ENCODE results near the gene SMYD3. TPM values are rescaled to one million over a fixed set of nuclear protein-coding genes. Genes with fewer than 3 reads are reported as not detected.

Gene SMYD3
- total and polyA plus RNA-seq, 2 of the 13 experiments (the other 11 are each of a cell fraction or from before 2014, with no cell fraction given) = 27.7 to 35.8 TPM

DNA sequence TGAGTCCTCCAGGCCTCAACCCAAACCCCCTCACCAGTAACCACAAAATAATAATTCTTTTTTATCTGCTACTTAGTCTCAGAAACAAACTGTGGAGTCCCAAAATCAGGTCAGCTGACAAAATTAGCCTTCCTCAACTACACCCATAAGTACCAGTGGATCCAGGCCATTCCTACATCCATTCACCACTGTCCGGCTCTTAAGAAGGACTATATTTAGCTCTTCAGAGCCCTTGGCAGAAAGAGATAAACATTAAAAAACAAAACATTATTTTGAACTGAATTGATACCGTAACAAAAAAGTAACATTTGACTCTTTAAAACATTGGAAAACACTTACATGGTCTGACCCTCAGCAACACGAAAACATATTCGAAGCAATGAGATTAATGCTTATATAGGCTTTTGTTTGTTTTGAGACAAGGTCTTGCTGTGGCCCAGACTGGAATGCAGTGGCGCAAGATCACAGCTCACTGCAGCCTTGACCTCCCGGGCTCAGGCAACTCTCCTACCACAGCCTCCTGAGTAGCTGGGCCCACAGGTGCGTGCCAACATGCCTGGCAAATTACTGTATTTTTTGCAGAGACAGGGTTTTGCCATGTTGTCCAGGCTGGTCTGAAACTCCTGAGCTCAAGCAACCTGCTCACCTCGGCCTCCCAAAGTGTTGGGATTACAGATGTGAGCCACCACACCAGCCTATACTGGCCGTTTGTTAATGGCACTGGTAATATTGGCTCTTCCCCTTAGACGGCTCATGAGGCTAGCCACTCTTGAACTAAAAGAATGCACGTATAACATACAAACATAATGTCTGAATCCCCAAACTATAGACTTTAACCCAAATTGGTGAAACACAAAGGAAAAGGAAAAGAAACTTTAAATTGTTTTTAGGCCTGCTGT is 330.7 kb downstream of the SMYD3 start (continued):
- TF ChIP-seq, protein P1, sequence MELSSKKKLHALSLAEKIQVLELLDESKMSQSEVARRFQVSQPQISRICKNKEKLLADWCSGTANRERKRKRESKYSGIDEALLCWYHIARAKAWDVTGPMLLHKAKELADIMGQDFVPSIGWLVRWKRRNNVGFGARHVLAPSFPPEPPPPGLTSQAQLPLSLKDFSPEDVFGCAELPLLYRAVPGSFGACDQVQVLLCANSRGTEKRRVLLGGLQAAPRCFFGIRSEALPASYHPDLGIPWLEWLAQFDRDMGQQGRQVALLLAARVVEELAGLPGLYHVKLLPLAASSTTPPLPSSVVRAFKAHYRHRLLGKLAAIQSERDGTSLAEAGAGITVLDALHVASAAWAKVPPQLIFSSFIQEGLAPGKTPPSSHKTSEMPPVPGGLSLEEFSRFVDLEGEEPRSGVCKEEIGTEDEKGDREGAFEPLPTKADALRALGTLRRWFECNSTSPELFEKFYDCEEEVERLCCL (CRISPR knock-in tag; IDR thresholded peaks at IDR 0.05; ENCODE audit: borderline replicate concordance) = no peak
- TF ChIP-seq ZFP36L1 (CRISPR knock-in tag; IDR thresholded peaks at IDR 0.05) (no peak), ZBTB3 (CRISPR knock-in tag; IDR thresholded peaks at IDR 0.05; ENCODE audit: borderline replicate concordance, low read depth) (peak; percentile 73; the same call in 1 of the 2 replicates), SAP130 (CRISPR knock-in tag; IDR thresholded peaks at IDR 0.05; ENCODE audit: low read depth) (peak; percentile 77), ATF1 (CRISPR knock-in tag; IDR thresholded peaks at IDR 0.05) (peak; percentile 19; the same call in 1 of the 2 replicates), NR2F6 (IDR thresholded peaks at IDR 0.05) (peak; percentile 96), NR2F6 (CRISPR knock-in tag; IDR thresholded peaks at IDR 0.05) (peak; percentile 99), TCF7 (IDR thresholded peaks at IDR 0.05; ENCODE audit: low read depth) (peak; percentile 70), GFI1 (CRISPR knock-in tag; IDR thresholded peaks at IDR 0.05; ENCODE audit: borderline replicate concordance) (peak; percentile 60; the same call in 1 of the 2 replicates), TEAD3 (CRISPR knock-in tag; optimal IDR thresholded peaks at IDR 0.05; ENCODE audit: borderline replicate concordance) (peak; percentile 99), KAT7 (CRISPR knock-in tag; IDR thresholded peaks at IDR 0.05; ENCODE audit: borderline replicate concordance) (0 out of 2 replicates have a peak, but pooled peaks have one; percentile 44), SP5 (CRISPR knock-in tag; IDR thresholded peaks at IDR 0.05; ENCODE audit: borderline replicate concordance, low read depth) (peak; percentile 55)
- TF ChIP-seq, protein P2, sequence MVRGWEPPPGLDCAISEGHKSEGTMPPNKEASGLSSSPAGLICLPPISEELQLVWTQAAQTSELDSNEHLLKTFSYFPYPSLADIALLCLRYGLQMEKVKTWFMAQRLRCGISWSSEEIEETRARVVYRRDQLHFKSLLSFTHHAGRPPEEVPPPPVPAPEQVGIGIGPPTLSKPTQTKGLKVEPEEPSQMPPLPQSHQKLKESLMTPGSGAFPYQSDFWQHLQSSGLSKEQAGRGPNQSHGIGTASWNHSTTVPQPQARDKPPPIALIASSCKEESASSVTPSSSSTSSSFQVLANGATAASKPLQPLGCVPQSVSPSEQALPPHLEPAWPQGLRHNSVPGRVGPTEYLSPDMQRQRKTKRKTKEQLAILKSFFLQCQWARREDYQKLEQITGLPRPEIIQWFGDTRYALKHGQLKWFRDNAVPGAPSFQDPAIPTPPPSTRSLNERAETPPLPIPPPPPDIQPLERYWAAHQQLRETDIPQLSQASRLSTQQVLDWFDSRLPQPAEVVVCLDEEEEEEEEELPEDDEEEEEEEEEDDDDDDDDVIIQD (CRISPR knock-in tag; IDR thresholded peaks at IDR 0.05; ENCODE audit: low read depth) = peak; percentile 95
- TF ChIP-seq, protein P3, sequence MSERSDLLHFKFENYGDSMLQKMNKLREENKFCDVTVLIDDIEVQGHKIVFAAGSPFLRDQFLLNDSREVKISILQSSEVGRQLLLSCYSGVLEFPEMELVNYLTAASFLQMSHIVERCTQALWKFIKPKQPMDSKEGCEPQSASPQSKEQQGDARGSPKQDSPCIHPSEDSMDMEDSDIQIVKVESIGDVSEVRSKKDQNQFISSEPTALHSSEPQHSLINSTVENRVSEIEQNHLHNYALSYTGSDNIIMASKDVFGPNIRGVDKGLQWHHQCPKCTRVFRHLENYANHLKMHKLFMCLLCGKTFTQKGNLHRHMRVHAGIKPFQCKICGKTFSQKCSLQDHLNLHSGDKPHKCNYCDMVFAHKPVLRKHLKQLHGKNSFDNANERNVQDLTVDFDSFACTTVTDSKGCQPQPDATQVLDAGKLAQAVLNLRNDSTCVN (CRISPR knock-in tag; IDR thresholded peaks at IDR 0.05; ENCODE audit: borderline replicate concordance) = peak; percentile 77; the same call in 1 of the 2 replicates
- TF ChIP-seq, protein P4, sequence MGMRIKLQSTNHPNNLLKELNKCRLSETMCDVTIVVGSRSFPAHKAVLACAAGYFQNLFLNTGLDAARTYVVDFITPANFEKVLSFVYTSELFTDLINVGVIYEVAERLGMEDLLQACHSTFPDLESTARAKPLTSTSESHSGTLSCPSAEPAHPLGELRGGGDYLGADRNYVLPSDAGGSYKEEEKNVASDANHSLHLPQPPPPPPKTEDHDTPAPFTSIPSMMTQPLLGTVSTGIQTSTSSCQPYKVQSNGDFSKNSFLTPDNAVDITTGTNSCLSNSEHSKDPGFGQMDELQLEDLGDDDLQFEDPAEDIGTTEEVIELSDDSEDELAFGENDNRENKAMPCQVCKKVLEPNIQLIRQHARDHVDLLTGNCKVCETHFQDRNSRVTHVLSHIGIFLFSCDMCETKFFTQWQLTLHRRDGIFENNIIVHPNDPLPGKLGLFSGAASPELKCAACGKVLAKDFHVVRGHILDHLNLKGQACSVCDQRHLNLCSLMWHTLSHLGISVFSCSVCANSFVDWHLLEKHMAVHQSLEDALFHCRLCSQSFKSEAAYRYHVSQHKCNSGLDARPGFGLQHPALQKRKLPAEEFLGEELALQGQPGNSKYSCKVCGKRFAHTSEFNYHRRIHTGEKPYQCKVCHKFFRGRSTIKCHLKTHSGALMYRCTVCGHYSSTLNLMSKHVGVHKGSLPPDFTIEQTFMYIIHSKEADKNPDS (CRISPR knock-in tag; IDR thresholded peaks at IDR 0.05) = peak; percentile 48; the same call in 1 of the 2 replicates
- TF ChIP-seq, protein P5, sequence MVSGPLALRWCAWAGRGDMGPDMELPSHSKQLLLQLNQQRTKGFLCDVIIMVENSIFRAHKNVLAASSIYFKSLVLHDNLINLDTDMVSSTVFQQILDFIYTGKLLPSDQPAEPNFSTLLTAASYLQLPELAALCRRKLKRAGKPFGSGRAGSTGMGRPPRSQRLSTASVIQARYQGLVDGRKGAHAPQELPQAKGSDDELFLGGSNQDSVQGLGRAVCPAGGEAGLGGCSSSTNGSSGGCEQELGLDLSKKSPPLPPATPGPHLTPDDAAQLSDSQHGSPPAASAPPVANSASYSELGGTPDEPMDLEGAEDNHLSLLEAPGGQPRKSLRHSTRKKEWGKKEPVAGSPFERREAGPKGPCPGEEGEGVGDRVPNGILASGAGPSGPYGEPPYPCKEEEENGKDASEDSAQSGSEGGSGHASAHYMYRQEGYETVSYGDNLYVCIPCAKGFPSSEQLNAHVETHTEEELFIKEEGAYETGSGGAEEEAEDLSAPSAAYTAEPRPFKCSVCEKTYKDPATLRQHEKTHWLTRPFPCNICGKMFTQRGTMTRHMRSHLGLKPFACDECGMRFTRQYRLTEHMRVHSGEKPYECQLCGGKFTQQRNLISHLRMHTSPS (CRISPR knock-in tag; IDR thresholded peaks at IDR 0.05; ENCODE audit: low read depth) = peak; percentile 96
- TF ChIP-seq, protein P6, sequence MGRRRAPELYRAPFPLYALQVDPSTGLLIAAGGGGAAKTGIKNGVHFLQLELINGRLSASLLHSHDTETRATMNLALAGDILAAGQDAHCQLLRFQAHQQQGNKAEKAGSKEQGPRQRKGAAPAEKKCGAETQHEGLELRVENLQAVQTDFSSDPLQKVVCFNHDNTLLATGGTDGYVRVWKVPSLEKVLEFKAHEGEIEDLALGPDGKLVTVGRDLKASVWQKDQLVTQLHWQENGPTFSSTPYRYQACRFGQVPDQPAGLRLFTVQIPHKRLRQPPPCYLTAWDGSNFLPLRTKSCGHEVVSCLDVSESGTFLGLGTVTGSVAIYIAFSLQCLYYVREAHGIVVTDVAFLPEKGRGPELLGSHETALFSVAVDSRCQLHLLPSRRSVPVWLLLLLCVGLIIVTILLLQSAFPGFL (CRISPR knock-in tag; IDR thresholded peaks at IDR 0.05) = no peak
